GM18858 (cell line): ENCODE data around the gene MCM9.
"Not testable (repeated sequence)": the region's sequence is repeated elsewhere in the genome, so short reads cannot be mapped to it uniquely, and the experiment has no call there.

Experiments used
- ATAC-seq: cut with Tn5 transposase; IDR thresholded peaks from one replicate; pipeline ENCODE4 v1.9.1; 2021; ENCODE audit not compliant: unreplicated experiment

The MCM9 gene

GRCh38 chr6:118808793-118809638, 125.9 kb downstream of the MCM9 start:
- peak; percentile 46 for ATAC-seq

- no peak for ATAC-seq
These were observed 130.9 kb downstream of the MCM9 start for GRCh38 chr6:118804091-118804490.

GRCh38 chr6:118801257-118801656, 133.7 kb downstream of the MCM9 start:
- no peak for ATAC-seq

GRCh38 chr6:118800394-118801071, 134.4 kb downstream of the MCM9 start:
- peak; percentile 94 for ATAC-seq

- no peak for ATAC-seq
These were observed 135.1 kb downstream of the MCM9 start for GRCh38 chr6:118799826-118800225.

GRCh38 chr6:118796548-118796947, 138.4 kb downstream of the MCM9 start:
- ATAC-seq: not testable (repeated sequence)

GRCh38 chr6:118791499-118791898, 143.5 kb downstream of the MCM9 start:
- ATAC-seq: no peak

GRCh38 chr6:118789954-118790353, 145.0 kb downstream of the MCM9 start:
- ATAC-seq: no peak

- no peak for ATAC-seq
These were observed 145.5 kb downstream of the MCM9 start for GRCh38 chr6:118789419-118789818.

GRCh38 chr6:118788702-118789101, 146.3 kb downstream of the MCM9 start:
- ATAC-seq: no peak

GRCh38 chr6:118787724-118788423, 147.1 kb downstream of the MCM9 start:
- no peak for ATAC-seq

- ATAC-seq: no peak
These were observed 148.1 kb downstream of the MCM9 start for GRCh38 chr6:118786596-118787453.

GRCh38 chr6:118785601-118786000, 149.4 kb downstream of the MCM9 start:
- ATAC-seq: no peak

GRCh38 chr6:118784641-118785164, 150.3 kb downstream of the MCM9 start:
- no peak for ATAC-seq

- ATAC-seq: no peak
These were observed 150.9 kb downstream of the MCM9 start for GRCh38 chr6:118783931-118784550.

- no peak for ATAC-seq
These were observed 152.3 kb downstream of the MCM9 start for GRCh38 chr6:118782651-118783050.

GRCh38 chr6:118781897-118782296, 153.1 kb downstream of the MCM9 start:
- no peak for ATAC-seq

- no peak for ATAC-seq
These were observed 154.3 kb downstream of the MCM9 start for GRCh38 chr6:118780668-118781067.

- peak; percentile 90 for ATAC-seq
These were observed 158.1 kb downstream of the MCM9 start for GRCh38 chr6:118776607-118777549.
